NCI-H1092 (cell line): Measurements from ENCODE around the gene CUX1.
A peak's percentile ranks its signal among the peaks of the same experiment; 100 is the strongest.
"Not testable (repeated sequence)": the region's sequence is repeated elsewhere in the genome, so short reads cannot be mapped to it uniquely, and the experiment has no call there.

Source experiments
- DNase-seq: peaks from one replicate; lab custom pipeline; 2025; lab: John Stamatoyannopoulos, UW

CUX1 gene

DNA sequence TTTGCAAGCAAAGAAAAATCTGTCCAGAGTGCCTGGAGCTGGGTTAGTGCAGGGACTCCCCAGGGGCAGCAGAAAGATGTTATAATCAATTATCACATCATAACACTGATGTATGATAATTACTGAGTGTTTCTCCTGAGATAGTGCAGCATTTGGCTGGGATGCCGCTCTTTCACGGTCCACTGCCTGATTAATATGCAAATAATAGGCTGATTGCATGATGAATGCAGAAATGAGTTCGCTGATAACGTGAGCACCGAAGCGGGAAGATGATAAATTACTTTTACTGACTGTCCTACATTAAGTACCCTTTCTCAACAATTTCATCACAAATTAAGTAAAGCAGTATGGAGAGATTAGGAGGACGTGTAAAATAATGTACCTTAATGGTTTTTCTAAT, 397.8 kb downstream of the CUX1 start:
- no peak for DNase-seq

GRCh38 chr7:102215711-102216110, 398.3 kb downstream of the CUX1 start:
- DNase-seq = no peak

DNA sequence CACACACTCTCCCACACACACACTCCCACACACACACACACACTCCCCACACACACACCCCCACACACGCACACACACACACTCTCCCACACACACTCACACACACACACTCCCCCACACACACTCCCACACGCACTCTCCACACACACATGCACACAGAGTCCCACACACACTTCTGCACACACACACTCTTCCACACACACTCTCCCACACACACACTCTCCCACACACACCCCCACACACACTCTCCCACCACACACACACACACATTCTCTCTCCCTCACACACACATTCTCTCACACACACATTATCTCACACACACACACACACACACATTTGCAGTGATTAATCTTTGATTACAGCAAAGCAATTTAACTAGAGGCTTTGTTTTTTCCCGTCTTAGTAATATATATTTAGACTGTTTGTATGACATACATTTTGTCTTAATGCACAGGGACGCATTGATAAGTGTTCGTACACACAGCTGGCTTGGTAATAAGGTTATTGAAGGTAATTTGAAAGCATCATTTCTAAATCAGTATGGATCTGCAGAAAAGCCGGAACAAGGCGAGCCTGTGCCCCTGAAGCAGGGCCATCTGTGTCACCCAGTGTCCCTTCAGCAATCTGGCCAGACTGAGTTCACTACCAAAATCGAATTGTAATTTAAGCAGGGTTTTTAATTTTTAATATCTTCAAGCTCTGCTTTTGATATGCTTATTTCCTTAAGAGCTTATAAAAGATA, 399.3 kb downstream of the CUX1 start:
- no peak for DNase-seq

DNA sequence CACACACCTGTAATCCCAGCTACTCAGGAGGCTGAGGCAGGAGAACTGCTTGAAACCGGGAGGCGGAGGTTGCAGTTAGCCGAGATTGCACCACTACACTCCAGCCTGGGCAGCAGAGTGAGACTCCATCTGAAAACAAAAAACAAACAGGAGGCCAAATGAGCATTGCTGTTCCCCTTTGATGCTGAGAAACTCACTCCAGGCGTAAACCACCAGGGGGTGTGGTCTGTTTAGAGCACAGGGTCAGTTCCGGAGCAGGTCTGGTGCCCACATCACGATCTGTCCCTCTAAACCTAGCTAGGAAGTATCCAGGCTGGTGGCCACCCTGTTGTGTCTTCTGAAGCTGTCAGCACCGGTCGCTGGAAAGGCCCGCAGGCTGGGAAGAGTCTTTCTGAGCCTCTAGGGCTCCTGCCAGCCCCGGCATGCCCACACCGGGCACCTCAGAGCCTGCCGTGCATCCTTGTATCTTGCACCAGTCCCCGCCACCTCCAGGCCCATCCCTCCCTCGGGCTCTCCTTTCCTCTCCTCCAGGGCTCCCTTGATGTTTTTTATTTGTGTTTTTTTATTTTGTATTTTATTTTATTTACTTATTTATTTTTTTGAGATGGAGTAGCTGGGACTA, 402.9 kb downstream of the CUX1 start:
- DNase-seq = no peak

- no peak for DNase-seq
Measured at GRCh38 chr7:102220960-102221800, 403.8 kb downstream of the CUX1 start.

- DNase-seq = no peak
Measured at GRCh38 chr7:102221961-102222360, 404.5 kb downstream of the CUX1 start.

DNA sequence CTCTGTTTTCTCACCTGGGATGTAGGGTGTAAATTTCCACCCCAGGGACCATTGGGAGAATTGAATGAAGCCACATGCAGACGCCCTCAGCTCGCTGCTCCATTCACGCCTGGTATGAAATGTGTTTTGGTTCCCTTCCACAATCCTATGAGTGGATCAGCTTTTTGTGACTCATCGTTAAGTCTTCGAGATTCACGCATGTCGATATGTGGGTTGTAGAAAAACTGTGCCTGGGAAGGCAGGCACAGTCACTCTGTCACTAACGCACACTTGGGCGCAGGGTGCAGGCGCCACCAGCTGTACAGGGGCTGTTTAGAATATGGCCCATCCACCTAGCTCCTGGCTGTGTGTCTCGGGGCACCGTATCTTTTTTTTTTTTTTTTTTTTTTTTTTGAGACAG, 405.0 kb downstream of the CUX1 start:
- DNase-seq = no peak

- DNase-seq = no peak
Measured at GRCh38 chr7:102223184-102223583, 405.8 kb downstream of the CUX1 start.

- no peak for DNase-seq
Measured at GRCh38 chr7:102225025-102225424, 407.6 kb downstream of the CUX1 start.

DNA sequence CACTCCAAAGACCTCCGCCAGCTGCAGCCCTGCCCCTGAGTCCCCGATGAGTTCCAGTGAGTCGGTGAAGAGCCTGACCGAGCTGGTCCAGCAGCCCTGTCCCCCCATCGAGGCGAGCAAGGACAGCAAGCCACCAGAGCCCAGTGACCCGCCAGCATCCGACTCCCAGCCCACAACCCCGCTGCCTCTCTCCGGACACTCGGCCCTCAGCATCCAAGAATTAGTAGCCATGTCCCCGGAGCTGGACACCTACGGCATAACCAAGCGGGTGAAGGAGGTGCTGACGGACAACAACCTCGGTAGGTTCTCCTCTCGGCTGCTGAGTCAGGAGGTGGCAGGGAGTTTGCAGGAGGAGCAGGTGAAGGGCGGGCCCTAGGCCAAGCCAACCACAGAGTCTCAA, 409.9 kb downstream of the CUX1 start:
- DNase-seq = no peak

GRCh38 chr7:102228935-102229334, 411.5 kb downstream of the CUX1 start:
- DNase-seq = no peak

DNA sequence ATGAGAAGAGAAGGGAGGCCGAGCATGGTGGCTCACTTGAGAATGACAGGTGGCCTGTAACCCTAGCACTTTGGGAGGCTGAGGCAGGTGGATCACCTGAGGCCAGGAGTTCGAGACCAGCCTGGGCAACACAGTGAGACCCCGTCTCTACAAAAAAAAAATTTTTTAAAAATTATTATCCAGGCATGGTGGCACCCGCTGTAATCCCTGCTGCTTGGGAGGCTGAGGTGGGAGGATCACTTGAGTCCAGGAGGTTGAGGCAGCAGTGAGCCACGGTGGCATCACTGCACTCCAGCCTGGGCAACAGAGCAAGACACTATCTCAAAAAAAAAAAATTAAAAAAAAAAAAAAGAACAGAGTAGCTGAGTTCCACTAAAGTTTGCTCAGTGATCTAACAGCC, 412.7 kb downstream of the CUX1 start:
- not testable (repeated sequence) for DNase-seq

DNA sequence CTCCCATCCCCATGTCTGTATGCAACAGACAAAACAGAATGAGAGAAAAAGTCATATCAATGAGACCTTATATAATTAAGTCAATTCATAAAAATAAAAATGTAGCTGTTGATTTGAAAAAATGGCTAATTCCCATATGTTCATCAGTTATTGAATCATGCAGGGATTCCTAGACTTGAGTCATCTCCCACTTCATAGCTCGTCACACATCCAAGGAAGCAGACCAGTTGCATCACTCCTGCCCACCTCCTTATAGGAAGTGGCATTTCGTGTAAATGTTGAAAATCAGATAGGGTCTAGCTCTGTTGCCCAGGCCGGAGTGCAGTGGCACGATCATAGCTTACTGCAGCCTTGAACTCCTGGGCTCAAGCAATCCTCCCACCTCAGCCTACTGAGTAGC, 413.2 kb downstream of the CUX1 start:
- DNase-seq = no peak

DNA sequence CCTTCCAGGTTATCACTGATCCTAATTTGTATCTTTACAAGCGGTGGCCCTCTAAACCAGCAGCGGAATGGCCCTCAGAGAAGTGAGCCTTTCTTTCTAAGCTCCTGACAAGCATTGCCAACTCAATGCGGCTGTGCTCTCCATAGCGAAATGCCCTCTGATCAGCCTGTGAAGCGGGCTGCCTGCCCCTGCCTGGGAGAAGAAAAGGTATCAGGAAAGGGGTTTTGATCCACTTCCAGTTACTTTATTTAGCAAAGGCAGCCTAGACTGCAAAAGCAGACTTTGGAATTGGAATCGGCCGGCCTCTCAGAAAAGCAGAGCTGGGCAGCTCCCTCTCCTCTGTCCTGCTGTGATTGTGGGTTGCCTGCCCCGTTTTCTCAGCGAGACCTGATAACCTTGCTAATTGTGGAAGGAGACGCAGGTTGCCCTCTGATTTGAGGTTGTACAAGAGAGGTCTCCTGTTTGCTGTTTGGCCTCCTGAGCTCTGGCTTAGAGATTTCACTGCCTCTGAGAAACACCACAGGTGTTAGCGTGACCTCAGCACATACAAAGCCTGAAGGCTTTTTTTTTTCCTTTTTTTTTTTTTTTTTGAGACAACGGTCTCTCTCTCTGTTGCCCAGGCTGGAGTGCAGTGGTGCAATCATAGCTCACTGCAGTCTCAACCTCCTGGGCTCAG, 415.3 kb downstream of the CUX1 start:
- DNase-seq = no peak

DNA sequence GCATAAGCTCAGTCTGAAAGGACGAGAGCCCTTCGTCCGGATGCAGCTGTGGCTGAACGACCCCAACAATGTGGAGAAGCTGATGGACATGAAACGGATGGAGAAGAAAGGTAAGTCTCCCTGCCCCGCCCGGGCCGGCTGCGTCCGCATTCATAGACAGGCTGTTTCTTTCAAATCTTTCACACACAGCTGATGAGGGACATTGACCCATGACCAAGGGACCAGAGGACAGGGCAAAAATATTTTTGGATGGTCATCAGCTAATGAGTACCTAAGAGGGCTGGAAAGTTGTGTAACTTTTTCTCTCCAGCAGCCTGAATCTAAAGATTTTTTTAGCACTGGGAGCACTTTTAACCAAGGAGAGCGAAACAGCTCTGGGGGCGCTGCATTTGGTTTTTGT, 416.7 kb downstream of the CUX1 start:
- DNase-seq = no peak

DNA sequence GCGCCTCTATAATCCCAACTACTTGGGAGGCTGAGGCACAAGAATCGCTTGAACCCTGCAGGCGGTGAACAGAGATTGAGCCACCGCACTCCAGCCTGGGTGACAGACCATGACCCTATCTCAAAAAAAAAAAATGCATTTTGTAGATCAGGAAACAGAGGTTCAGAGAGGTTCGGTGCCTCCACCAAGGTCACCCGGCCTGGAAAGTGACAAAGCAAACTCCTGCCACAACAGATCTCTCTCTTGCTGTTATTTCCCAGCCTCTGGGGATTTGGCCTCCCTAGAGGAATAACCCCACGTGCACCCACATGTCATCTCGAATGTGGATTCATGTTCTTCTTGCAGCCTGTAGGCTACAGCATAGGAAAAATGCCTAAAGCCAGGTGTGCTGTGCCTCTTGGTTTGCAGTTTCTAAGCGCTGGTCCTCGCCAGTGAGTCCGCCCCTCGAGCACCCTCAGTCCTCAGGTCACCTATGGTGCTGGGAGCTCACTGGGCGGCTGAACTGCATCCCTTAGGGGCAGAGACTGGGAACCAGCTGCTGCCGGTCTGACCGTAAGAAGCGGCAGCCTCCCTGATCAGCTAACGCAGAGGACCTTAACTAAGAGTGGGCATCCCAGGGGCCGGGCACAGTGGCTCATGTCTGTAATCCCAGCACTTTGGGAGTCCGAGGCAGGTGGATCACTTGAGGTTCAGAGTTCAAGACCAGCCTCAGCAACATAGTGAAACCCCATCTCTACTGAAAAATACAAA, 417.6 kb downstream of the CUX1 start:
- DNase-seq = no peak

DNA sequence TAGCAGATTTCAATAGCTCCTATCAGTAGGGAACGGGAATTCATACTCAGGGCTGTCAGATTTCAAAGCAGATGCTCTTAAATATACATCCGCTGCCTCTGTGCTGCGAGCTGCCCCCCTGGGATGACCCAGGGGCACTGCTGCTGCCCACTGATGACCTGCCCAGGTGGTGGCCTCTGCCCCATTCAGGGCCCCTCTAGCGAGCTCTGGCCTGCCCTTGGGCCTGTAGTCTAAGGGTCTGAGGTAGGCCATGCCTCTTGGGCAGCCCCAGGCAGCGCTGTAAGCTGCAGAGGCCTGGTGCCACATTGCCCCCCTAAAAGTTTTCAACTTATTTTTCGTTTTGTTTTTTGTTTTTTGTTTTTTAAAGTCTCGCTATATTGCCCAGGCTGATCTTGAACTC, 418.7 kb downstream of the CUX1 start:
- DNase-seq = no peak

GRCh38 chr7:102236592-102237287, 419.3 kb downstream of the CUX1 start:
- DNase-seq = peak; percentile 47

DNA sequence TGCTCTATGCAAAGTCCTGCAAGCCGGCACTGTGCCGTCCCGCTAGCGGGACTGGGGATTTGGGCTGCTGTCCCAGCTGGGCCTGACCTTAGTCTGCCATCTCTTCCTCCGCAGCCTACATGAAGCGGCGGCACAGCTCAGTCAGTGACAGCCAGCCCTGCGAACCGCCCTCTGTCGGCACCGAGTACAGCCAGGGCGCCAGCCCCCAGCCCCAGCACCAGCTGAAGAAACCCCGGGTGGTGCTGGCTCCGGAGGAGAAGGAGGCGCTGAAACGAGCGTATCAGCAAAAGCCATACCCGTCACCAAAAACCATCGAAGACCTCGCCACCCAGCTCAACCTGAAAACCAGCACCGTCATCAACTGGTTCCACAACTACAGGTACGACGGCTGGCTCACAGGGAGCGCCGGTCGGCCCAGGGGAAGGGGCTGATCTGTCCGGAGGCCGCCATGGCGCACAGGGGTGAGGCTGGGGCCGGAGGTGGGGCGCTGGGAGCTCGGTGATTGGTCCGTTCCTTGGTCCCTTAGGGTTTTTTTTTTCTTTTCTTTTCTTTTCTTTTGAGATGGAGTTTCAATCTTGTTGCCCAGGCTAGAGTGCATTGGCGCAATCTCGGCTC, 421.9 kb downstream of the CUX1 start:
- DNase-seq = no peak

DNA sequence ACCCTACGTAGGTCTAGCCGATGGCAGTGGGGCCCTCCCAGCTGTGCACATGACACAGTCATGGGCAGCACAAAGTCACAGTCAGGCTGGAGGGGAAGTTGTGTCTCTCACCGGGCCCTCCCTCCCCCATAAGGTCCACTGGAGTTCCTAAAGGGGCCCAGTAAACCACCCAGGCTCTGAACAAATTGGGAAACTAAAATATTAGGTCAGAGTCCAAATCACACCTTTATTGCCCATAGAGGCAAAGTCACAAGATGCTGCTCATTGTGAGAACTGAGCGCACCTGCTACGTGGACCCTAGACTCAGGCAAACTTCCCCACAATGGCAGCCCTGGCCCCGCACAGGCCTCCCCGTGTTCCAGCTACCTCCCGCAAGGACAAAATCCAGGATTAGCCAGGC, 424.0 kb downstream of the CUX1 start:
- DNase-seq = no peak

DNA sequence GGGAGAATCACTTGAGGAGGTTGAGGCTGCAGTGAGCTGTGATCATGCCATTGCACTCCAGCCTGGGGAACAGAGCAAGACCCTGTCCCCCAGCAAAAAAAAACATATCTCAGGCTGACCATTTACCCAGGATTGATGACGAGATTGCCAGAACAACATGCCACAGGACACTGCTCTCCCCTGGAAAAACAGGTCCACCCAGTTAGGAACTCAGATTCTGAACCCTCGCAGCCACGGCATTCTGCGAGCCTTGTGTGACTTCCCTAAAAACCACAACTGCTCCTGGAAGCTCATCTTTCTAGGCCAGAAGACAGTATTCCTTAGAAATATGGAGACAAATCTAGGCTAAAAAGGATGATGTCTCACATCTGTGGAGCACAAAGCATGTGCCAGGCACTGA, 427.2 kb downstream of the CUX1 start:
- no peak for DNase-seq
